ENCODE data around the gene YJEFN3.

The YJEFN3 gene

GRCh38 chr19:19558055-19558454 is 29.3 kb downstream of the YJEFN3 start:
- no peak for DNase-seq

DNA sequence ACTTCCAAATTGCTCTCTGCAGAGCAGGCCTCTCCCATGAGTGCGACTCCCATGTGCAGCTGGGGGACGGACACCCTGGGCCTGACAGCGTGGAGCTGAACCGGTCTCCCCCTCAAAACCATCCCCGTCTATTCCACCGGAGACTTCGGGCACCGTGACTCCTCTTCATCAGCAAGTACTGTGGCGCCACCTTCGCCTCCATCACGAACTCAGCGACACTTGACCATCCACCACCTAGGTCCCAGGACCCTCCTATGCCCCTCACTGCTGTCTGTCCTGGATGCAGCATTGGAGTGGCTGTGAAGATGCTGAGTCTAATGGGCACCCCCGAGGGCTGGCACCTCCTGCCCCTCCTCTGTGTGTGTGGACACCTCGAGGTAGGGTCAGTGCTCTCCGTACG is 29.9 kb downstream of the YJEFN3 start:
- no peak for DNase-seq

- no peak for DNase-seq
These were observed 31.2 kb downstream of the YJEFN3 start for GRCh38 chr19:19559931-19560330.

DNA sequence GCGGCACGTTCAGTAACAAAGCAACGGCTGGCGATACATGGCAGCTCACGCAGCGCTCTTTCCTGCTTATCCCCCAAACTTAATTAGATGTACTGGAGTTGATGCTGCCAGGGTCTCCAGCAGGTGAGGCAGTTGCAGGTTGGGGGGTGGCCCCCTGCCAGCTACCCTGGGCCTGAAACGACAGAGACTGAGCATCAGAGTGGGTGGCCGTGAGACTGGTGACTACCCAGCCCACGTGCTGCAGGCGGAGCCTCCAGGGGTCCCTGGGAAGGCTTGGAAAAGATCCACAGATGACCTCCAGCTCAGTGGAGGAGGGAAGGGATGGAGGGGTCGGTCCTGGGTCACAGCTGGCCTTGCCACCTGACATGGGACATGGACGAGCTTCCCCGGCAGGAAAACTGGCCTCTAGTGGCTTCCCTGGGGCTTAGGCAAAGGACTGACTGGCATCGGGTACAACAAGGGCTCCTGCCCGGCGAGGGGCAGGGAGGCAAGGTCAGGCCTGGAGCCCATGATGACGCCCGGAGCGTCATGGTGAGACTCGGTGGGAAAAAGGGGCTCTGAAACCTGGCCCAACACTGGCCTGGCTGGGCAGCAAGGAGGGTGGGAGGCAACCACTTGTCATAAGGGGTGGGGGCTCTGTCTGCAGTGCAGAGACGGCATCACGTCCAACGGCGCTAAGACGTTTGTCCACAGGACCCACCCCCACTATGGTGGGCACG is 33.4 kb downstream of the YJEFN3 start:
- DNase-seq: no peak

- DNase-seq: no peak
These were observed 34.1 kb downstream of the YJEFN3 start for GRCh38 chr19:19562665-19563347.

- DNase-seq: no peak
These were observed 34.7 kb downstream of the YJEFN3 start for GRCh38 chr19:19563348-19563848.

GRCh38 chr19:19566306-19566705 is 37.6 kb downstream of the YJEFN3 start:
- no peak for DNase-seq

- DNase-seq: no peak
These were observed 38.7 kb downstream of the YJEFN3 start for GRCh38 chr19:19567391-19567790.

DNA sequence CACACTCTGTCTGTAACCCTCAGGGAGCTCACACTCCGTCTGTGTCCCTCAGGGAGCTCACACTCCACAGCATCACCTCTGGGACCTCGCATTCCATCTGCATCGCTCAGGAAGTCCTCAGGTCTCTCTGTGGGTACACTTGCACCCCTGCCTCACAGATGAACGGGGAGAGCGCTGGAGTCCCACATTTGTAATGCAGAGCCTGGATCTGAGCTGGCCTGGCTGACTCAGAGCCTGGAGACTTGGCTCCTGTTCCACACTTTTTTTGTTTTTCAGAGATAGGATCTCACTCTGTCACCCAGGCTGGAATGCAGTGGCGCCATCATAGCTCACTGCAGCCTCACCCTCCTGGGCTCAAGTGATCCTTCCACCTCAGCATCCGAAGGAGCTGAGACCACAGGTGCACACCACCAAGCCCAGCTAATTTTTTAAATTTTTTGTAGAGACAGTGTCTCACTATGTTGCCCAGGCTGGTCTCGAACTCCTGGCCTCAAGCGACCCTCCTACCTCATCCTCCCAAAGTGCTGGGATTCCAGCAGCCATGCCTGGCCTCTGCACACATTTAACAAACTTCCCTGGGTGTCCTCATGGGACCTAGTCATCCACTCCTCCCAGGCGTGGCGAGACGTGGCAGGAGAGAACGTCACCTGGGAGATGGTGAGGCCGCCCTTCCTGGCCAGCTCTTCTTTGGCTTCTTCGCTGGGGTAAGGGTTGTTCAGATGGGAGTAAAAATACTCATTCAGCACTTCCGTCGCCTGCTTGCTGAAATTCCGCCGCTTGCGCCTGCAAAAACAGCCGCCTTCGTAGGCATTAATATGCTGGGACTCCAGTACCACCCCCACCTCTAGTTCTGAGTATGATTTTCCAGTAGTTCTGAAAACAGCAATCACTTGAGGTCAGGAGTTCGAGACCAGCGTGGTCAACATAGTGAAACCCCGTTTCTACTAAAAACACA is 40.4 kb downstream of the YJEFN3 start:
- DNase-seq: no peak

- no peak for DNase-seq
These were observed 41.9 kb downstream of the YJEFN3 start for GRCh38 chr19:19570571-19570970.

GRCh38 chr19:19571071-19571786 is 42.5 kb downstream of the YJEFN3 start:
- no peak for DNase-seq

DNA sequence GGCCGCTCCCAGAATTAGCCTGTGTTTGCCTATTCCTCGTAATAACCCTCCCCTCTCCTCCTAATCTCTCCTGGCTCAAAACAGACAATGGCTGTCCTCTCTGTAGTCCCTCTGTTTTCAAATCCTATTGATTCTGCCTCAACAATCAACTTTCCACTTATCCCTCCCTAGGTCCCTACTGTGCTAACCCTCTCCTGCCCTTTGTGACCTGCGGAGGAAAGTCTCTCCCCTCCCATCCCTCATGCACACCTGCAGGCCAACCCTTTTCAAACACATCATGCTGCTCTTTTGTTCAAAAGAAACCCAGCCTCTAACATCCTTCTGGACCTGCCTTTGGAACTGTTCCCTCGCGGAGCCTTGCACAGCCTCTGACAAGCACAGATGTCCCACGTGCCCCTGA is 46.7 kb downstream of the YJEFN3 start:
- DNase-seq: no peak

- DNase-seq: no peak
These were observed 49.5 kb downstream of the YJEFN3 start for GRCh38 chr19:19578252-19578651.

- no peak for DNase-seq
These were observed 51.0 kb downstream of the YJEFN3 start for GRCh38 chr19:19579533-19580361.

DNA sequence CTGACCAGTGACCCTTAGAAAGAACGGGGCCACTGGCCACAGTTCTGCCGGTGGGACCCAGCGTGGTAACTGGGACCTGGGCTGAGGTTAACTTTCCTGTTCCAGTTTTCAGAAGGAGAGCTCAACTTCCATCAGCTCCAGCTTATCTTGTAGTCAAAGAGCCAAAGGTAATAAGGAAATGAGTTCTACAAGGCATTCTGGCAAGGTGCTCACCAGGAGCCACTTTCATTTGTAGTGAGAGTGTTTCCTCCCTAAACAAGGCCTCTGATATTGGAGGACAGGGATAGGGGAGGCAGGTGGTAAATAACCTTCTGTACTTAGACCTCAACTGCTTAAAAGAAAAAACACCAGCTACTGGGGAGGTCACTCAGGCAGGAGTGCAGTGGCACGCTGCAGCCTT is 51.7 kb downstream of the YJEFN3 start:
- no peak for DNase-seq

GRCh38 chr19:19581391-19581790 is 52.7 kb downstream of the YJEFN3 start:
- no peak for DNase-seq

GRCh38 chr19:19582471-19582870 is 53.8 kb downstream of the YJEFN3 start:
- DNase-seq: no peak

DNA sequence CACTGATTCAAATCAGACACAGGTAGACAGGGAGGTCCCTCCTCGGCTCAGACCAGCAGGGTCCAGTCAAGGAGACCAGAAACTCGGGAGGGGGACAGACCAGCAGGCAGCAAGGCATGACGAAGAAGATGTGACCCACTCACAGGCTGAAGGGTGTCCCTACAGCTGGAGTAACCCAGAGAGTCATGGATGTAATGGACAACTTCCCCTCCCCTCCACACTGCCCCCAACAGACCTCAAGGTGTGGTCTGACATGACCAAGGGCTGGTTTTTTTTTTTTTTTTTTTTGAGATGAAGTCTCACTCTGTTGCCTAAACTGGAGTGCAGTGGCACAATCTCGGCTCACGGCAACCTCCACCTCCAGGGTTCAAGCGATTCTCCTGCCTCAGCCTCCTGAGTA is 55.6 kb downstream of the YJEFN3 start:
- no peak for DNase-seq

All from hippocampal formation (tissue), 2 donors.